Duodenal mucosa (tissue), 2 donors: ENCODE results near the gene ALDH3A2.
"Not testable (repeated sequence)": the region's sequence is repeated elsewhere in the genome, so short reads cannot be mapped to it uniquely, and the experiment has no call there.

Experiments used
- H3K27ac ChIP-seq: one replicate; pipeline ENCODE4 v1.7.0; 2013; ENCODE audit warnings: low read depth, low read length
- H3K27me3 ChIP-seq, 2 donors: one replicate each; pipeline ENCODE4 v1.7.0; 2013; ENCODE audit warnings: low read length in 2 of 2, control low read depth in 1 of 2; ENCODE audit not compliant: insufficient read depth in 2 of 2, control insufficient read depth in 1 of 2
- H3K36me3 ChIP-seq, 2 donors: one replicate each; pipeline ENCODE4 v1.7.0; 2013; ENCODE audit warnings: low read length in 2 of 2, control low read depth in 1 of 2; ENCODE audit not compliant: insufficient read depth in 2 of 2, control insufficient read depth in 1 of 2
- H3K4me1 ChIP-seq, 2 donors: one replicate each; pipeline ENCODE4 v1.7.0; 2013; ENCODE audit warnings: low read length in 2 of 2, control low read depth in 1 of 2; ENCODE audit not compliant: insufficient read depth in 2 of 2, control insufficient read depth in 1 of 2
- H3K4me3 ChIP-seq, 2 donors: one replicate each; pipeline ENCODE4 v1.7.0; 2013; ENCODE audit warnings: low read length in 2 of 2, low read depth in 1 of 2
- H3K9ac ChIP-seq, 2 donors: one replicate each; pipeline ENCODE4 v1.7.0; 2013; ENCODE audit warnings: low read length in 2 of 2, low read depth in 1 of 2
- H3K9me3 ChIP-seq, 2 donors: one replicate each; pipeline ENCODE4 v1.7.0; 2013; ENCODE audit warnings: low read length in 2 of 2, control low read depth in 1 of 2; ENCODE audit not compliant: control insufficient read depth in 1 of 2

Gene ALDH3A2

DNA sequence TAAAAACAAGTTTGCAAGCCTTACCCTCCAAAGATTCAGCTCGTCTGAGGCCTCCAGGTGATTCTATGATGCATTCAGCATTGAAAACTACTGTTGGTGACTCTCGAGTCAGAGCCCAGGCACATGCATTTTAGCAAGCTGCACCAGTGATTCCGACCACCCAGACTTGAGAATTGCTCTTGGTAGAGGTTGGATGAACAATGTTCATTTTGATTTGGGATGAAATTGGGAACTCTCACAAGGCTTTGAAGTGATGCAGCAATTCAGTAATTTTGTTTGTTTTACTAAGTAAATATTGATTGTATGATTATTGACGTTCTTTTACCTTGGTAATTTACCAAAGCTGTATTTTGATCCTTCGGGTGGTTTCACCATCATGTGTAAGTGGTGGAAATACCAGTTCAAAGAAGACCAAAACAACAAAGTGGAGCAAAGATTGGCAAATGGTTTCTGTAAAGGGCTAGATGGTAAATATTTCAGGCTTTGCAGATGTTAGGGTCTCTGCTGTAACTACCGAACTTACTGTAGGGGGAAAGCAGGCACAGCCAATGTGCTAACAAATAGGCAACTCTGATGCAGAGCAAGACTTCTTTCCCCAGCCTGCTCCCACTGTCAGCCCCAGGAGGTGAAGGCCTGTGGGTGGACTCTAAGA is 11.8 kb downstream of the ALDH3A2 start:
- Histone ChIP-seq H3K9me3 (no peaks in the 10 kb centered on the region), H3K4me3 (no peak overlapping the region), H3K4me1 (peaks cover 6 to 11% of the 10 kb centered on the region in 2 donors), H3K27ac (no peak overlapping the region), H3K9ac (no peak overlapping the region), H3K36me3 (peaks cover 28 to 75% of the 10 kb centered on the region in 2 donors), H3K27me3 (no peaks in the 10 kb centered on the region)

DNA sequence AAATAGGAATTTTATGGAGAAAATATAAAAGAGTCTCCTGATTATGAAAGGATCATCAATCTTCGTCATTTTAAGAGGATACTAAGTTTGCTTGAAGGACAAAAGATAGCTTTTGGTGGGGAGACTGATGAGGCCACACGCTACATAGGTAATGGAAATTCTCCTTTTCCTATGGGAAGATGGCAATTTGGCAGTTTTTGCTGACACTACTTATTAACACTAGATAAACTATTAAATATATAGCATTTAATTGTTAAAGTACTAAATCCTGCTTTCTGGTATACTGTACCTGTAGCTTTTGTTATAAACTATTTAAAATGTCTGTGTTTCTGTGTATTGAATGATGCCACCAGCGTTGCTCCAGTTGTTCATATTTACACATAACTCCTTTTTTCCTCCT is 12.6 kb downstream of the ALDH3A2 start:
- Histone ChIP-seq H3K27me3 (no peaks in the 10 kb centered on the region), H3K36me3 (peaks cover 20 to 75% of the 10 kb centered on the region in 2 donors), H3K9me3 (no peaks in the 10 kb centered on the region), H3K9ac (no peak overlapping the region), H3K4me1 (peaks cover 6 to 11% of the 10 kb centered on the region in 2 donors), H3K4me3 (no peak overlapping the region), H3K27ac (no peak overlapping the region)

DNA sequence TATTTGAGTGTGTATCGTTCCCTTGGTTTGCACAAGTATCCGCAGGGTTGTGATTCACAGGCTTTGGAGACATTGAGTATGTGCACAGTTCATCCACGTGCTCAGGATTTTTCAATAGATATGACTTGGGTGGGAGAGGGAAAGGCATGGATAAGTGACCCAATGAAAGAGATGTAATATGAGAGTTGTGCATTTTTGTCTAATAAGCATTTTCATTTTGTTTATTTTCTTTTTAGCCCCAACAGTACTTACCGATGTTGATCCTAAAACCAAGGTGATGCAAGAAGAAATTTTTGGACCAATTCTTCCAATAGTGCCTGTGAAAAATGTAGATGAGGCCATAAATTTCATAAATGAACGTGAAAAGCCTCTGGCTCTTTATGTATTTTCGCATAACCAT is 14.5 kb downstream of the ALDH3A2 start:
- Histone ChIP-seq H3K9ac (no peak overlapping the region), H3K4me1 (peaks cover 6 to 11% of the 10 kb centered on the region in 2 donors), H3K27me3 (no peaks in the 10 kb centered on the region), H3K36me3 (peaks cover 16 to 60% of the 10 kb centered on the region in 2 donors), H3K27ac (no peak overlapping the region), H3K9me3 (no peaks in the 10 kb centered on the region), H3K4me3 (no peak overlapping the region)

DNA sequence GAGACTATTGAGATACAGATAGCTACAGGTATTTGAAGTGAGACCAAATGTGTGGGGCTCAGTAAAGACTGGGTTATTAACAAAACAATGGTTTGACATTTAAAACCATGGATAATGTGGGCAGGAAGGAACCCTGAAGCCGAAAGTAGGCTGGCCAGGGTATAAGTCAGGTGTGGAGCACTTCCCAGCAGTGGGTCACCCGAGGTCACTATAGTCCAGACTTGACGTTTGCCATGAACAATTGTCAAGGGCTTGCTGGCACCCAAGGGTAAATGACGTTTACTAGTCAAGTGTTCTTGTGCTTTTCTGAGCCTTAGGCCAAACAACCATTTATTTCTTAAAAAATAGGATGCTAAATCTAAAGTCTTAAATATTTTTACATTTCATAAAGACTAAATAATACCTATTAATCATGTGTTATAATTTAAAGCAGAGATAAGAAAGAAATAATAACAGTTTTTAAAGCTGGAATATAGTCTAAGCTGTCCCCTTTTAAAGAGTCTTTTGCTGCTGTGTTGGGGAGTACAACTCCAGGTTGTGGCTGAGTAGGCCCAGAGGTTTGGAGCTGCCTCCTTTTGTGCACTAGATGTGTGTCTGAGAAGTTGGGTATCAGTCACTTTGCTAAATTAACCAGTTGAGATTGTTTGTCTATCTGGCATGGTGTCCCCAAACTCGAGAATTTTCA is 15.7 kb downstream of the ALDH3A2 start:
- Histone ChIP-seq H3K27me3 (no peaks in the 10 kb centered on the region), H3K4me1 (peaks cover 6 to 11% of the 10 kb centered on the region in 2 donors), H3K4me3 (no peak overlapping the region), H3K36me3 (peaks cover 16 to 61% of the 10 kb centered on the region in 2 donors), H3K9ac (no peak overlapping the region), H3K27ac (no peak overlapping the region), H3K9me3 (no peaks in the 10 kb centered on the region)

DNA sequence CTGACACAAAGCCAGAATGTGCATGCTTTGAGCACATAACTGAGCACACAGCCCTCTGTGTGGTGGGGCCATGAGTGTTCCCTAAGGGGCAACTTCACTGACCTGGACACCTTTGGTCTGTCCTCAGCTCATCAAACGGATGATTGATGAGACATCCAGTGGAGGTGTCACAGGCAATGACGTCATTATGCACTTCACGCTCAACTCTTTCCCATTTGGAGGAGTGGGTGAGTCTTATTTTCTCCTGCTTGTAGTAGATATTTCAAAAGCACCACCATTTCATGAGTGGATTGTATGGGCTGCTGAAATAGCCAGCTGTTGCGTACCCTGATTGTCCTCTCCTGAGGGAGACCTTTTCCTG is 16.2 kb downstream of the ALDH3A2 start:
- H3K4me1 ChIP-seq = peaks cover 6 to 10% of the 10 kb centered on the region in 2 donors
- H3K27me3 ChIP-seq = no peaks in the 10 kb centered on the region
- no peak overlapping the region for H3K27ac ChIP-seq
- peaks cover 16 to 64% of the 10 kb centered on the region in 2 donors for H3K36me3 ChIP-seq
- H3K9me3 ChIP-seq = no peaks in the 10 kb centered on the region
- no peak overlapping the region for H3K9ac ChIP-seq
- no peak overlapping the region for H3K4me3 ChIP-seq

DNA sequence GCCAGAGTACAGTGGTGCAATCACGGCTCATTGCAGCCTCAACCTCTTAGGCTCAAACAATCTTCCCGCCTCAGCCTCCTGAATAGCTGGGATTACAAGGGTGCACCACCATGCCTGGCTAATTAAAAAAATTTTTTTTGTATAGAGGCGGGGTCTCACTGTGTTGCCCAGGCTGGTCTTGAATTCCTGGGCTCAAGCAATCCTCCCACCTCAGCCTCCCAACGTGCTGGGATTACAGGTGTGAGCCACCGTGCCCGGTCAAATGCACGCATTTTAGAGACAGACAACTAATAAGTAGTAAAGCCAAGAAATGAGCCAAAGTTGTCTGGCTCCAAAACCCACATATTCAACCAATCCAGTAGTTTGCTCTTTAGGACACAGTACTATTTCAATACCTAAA is 21.1 kb downstream of the ALDH3A2 start:
- H3K27ac ChIP-seq, H3K4me3 ChIP-seq, H3K27me3 ChIP-seq, H3K9me3 ChIP-seq, H3K9ac ChIP-seq: not testable (repeated sequence)
- Histone ChIP-seq H3K4me1 (peaks cover 25 to 34% of the 10 kb centered on the region in 2 donors), H3K36me3 (peaks cover 0 to 24% of the 10 kb centered on the region in 2 donors)

DNA sequence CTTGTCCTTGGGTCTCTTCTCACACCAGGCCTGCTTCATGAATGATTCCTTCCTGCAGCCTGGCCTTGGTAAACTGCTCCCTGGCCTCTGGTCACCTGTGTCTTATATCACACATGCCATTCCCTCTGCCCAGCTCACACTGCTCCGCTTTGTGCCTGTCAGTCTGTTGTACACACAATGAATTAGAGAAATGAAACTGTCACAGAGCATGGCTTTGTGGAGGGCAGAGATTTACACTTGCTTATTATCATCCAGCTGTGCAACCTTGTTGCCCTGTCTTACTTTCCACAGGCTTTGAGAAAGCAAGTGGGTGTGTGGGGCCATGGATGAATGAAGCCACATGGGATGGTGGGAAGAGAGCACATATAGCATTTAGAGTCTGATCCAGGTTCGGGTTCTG is 22.4 kb downstream of the ALDH3A2 start:
- H3K27ac ChIP-seq = no peak overlapping the region
- H3K4me3 ChIP-seq = peak overlapping the region in 1 of 2 donors; percentile 0
- peaks cover 2 to 22% of the 10 kb centered on the region in 2 donors for H3K36me3 ChIP-seq
- no peaks in the 10 kb centered on the region for H3K9me3 ChIP-seq
- H3K27me3 ChIP-seq = no peaks in the 10 kb centered on the region
- peaks cover 25 to 34% of the 10 kb centered on the region in 2 donors for H3K4me1 ChIP-seq
- H3K9ac ChIP-seq = no peak overlapping the region

DNA sequence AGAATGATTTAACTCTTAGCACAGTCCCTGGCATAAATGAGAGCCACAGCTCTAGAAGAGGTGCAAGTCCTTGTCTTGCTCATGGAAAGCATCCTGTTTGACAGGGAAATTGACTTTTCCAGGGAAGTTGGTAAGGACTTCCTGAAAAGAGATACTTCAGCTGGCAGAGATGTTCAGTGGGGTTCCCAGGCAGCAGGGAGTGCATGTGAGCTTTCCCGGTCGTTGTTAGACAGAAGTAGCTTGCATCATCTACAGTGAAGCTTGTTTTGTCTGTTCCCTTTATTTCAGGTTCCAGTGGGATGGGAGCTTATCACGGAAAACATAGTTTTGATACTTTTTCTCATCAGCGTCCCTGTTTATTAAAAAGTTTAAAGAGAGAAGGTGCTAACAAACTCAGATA is 22.9 kb downstream of the ALDH3A2 start:
- Histone ChIP-seq H3K36me3 (peaks cover 5 to 20% of the 10 kb centered on the region in 2 donors), H3K9ac (peak overlapping the region in 1 of 2 donors; percentile 22), H3K27ac (no peak overlapping the region), H3K4me1 (peaks cover 25 to 34% of the 10 kb centered on the region in 2 donors), H3K27me3 (no peaks in the 10 kb centered on the region), H3K9me3 (no peaks in the 10 kb centered on the region), H3K4me3 (peak overlapping the region in 1 of 2 donors; percentile 0)

DNA sequence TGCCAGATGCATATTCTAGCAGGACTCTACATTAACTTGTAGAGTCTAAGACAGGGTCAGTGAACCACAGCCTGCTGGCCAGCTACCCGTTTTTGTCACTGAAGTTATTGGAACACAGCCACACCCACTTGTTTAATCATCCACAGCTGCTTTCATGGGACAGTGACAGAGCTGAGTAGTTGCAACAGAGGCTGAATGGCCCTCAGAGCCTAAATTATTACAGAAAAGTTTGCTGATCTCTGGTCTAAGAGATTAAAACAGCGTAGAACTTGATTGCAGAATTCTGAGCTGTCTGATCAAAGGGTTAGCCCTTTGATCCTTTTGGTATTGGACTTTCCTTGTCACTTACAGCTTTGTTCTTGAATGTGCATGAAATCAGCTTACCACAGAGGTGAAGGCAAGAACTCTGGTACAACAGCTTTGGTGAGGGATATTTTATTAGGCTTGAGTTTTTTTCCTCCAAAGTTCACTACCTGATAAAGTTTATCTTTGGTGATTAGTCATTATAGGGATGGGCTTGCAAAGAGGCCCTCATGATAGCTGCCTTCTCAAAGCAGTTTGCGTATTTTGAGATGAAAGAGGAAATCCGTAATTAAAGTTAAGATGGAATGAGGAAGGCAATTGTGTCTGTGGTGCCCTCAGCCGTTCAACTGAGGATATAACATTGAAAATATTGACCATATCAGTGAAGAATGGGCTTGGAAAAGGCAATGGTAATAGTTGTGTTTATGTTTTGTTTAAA is 23.6 kb downstream of the ALDH3A2 start:
- no peak overlapping the region for H3K4me3 ChIP-seq
- H3K27ac ChIP-seq = peak overlapping the region; percentile 35
- H3K27me3 ChIP-seq = no peaks in the 10 kb centered on the region
- H3K9me3 ChIP-seq = no peaks in the 10 kb centered on the region
- peaks cover 5 to 25% of the 10 kb centered on the region in 2 donors for H3K36me3 ChIP-seq
- peaks cover 25 to 34% of the 10 kb centered on the region in 2 donors for H3K4me1 ChIP-seq
- H3K9ac ChIP-seq = peak overlapping the region in 1 of 2 donors; percentile 22

DNA sequence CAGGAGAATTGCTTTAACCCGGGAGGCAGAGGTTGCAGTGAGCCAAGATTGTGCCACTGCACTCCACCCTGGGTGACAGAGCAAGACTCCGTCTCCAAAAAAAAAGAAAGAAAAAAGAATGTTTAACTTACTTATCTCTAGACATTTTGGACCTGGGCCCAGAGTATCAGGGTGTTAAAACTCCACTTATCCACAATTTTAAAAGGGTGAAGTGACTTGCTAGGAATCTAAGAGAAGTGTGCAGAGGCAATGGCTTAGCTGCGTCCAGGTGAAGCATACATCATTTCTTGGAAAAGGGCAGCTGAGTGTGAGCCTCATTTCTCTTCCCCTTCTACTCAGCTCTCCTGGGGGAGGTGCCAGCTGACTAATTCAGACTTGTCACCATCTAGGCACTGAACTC is 25.1 kb downstream of the ALDH3A2 start:
- Histone ChIP-seq H3K36me3 (peaks cover 9 to 33% of the 10 kb centered on the region in 2 donors), H3K4me1 (peaks cover 27 to 34% of the 10 kb centered on the region in 2 donors), H3K9ac (no peak overlapping the region), H3K27me3 (no peaks in the 10 kb centered on the region), H3K9me3 (no peaks in the 10 kb centered on the region), H3K27ac (no peak overlapping the region), H3K4me3 (no peak overlapping the region)
